ENCODE results near the gene ASMTL.

DNA sequence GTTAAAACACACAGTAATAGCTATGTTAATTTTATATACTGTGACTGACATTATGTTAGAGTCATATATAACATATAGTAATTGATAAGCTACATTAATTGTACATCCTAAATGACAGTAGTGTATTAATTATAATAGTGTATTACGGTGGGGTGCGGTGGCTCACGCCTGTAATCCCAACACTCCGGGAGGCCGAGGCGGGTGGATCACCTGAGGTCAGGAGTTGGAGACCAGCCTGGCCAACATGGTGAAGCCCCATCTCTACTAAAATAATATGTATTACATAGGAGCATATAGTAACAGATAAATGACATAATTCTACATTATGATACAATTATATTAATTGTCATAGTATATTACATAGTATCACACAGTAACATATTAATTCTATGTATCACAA, 12.2 kb downstream of the ASMTL start:
- TF ChIP-seq, protein P1, sequence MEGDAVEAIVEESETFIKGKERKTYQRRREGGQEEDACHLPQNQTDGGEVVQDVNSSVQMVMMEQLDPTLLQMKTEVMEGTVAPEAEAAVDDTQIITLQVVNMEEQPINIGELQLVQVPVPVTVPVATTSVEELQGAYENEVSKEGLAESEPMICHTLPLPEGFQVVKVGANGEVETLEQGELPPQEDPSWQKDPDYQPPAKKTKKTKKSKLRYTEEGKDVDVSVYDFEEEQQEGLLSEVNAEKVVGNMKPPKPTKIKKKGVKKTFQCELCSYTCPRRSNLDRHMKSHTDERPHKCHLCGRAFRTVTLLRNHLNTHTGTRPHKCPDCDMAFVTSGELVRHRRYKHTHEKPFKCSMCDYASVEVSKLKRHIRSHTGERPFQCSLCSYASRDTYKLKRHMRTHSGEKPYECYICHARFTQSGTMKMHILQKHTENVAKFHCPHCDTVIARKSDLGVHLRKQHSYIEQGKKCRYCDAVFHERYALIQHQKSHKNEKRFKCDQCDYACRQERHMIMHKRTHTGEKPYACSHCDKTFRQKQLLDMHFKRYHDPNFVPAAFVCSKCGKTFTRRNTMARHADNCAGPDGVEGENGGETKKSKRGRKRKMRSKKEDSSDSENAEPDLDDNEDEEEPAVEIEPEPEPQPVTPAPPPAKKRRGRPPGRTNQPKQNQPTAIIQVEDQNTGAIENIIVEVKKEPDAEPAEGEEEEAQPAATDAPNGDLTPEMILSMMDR (IDR thresholded peaks at IDR 0.05), result no peak
- TF ChIP-seq POLR2AphosphoS5 (IDR thresholded peaks at IDR 0.05; ENCODE audit: insufficient read depth in 1 of 2, low read depth in 1 of 2) (no peak), POLR2A (IDR thresholded peaks at IDR 0.05) (no peak)

All from vagina (tissue), 2 donors.